Ovary (tissue), 3 donors: ENCODE measurements around the gene CATSPERE.

Experiments used
- CTCF ChIP-seq, 3 donors: fragments of 450-650 bp in 2 of 3; fragments of 200-600 bp in 1 of 3; IDR thresholded peaks; one replicate each; pipeline versions ENCODE4 v1.5.1 to v1.8.0; 2016 to 2022; ENCODE audit warnings: antibody characterized with exemption in 3 of 3, mild to moderate bottlenecking in 1 of 3
- POLR2A ChIP-seq: fragments of 450-650 bp; IDR thresholded peaks from one replicate; pipeline ENCODE4 v1.6.1; 2017; ENCODE audit warnings: antibody characterized with exemption, mild to moderate bottlenecking, moderate library complexity
- donor health status: DM: no; HTN: no; CAD: no.

- TF ChIP-seq CTCF (IDR thresholded peaks at IDR 0.05) (no peak), POLR2A (no peak)
These were observed 25.4 kb upstream of the CATSPERE start for GRCh38 chr1:244435562-244436205.
